ENCODE measurements around the gene SLC35F4. TPM values are rescaled to one million over a fixed set of nuclear protein-coding genes. Genes with fewer than 3 reads are reported as not detected.

Gene SLC35F4
- total RNA-seq, 1 experiment from 2014 or later: not detected

DNA sequence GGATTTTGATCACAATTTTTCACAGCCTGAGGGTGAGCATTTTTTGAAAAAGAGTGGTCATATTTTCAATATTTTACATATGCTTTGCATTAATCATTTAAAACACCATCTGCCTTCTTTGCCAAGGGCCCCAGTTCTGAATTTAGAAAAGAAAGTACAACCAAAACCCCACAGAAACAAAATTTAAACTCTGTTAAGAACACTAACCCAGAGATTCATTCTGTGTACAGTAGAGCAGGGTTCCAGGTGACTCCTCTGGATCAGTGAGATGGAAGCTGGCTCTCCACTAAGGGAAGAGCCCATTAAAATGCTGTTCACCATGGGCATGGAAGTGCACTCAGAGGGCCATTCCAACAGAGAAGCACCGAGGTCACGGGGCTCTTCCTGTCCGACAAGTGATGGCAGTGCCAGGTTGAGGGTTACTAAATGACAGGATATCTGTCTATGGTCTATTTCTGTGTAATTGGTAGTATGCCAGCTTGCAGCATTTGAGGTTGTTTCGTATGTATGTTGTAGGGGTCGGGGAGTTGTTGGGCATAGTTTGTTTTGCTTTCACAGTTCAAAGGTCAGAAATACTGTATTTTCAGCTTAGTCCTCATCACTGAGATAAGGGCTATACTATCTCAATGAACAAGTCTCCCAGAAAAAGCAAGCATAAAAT is 95.9 kb downstream of the SLC35F4 start:
- WGBS (ENCODE audit: extremely low coverage, insufficient read length, low lambda C conversion rate): no CpG with 5 or more reads among the region's 5 CpGs
- Histone ChIP-seq H4K5ac (ENCODE audit: insufficient read length, low read depth, low read length) (no peak overlapping the region), H3T11ph (ENCODE audit: low read length) (no peak overlapping the region), H3K4ac (ENCODE audit: low read depth, low read length) (no peak overlapping the region), H3K23ac (ENCODE audit: insufficient read length, low read depth, low read length) (no peak overlapping the region), H3K9me3 (ENCODE audit: control insufficient read depth, low read depth, low read length) (no peaks in the 10 kb centered on the region), H3K56ac (ENCODE audit: insufficient read length, low read depth, low read length) (no peak overlapping the region), H3K18ac (ENCODE audit: insufficient read length, low read depth, low read length) (no peak overlapping the region), H3K79me1 (ENCODE audit: insufficient read depth, low read depth, low read length, poor library complexity, severe bottlenecking) (no peaks in the 10 kb centered on the region), H3K14ac (ENCODE audit: insufficient read depth, low read length) (no peak overlapping the region), H2BK15ac (ENCODE audit: low read depth, low read length) (no peak overlapping the region), H3K79me2 (ENCODE audit: insufficient read depth, low read length) (no peaks in the 10 kb centered on the region), H3K4me1 (ENCODE audit: insufficient read depth, low read length) (no peaks in the 10 kb centered on the region), H2BK5ac (ENCODE audit: insufficient read length, low read length) (no peak overlapping the region), H3K9ac (ENCODE audit: extremely low read depth, insufficient read length, low read length) (no peak overlapping the region), H2BK20ac (ENCODE audit: low read depth, low read length, poor library complexity, severe bottlenecking) (no peak overlapping the region), H3K27me3 (ENCODE audit: insufficient read depth, low read length) (no peaks in the 10 kb centered on the region), H3K4me2 (ENCODE audit: insufficient read depth, insufficient read length, low read length) (no peak overlapping the region), H3K27ac (ENCODE audit: insufficient read length, low read depth, low read length) (no peak overlapping the region), H2BK120ac (ENCODE audit: low read depth, low read length, poor library complexity, severe bottlenecking) (no peak overlapping the region), H3K23me2 (ENCODE audit: insufficient read length, low read depth, low read length, poor library complexity, severe bottlenecking) (no peaks in the 10 kb centered on the region), H2AK5ac (ENCODE audit: insufficient read length, low read length) (no peak overlapping the region), H2BK12ac (ENCODE audit: insufficient read length, low read depth, low read length) (no peak overlapping the region), H4K8ac (replicated peaks; ENCODE audit: insufficient read length, low read depth, low read length) (no peak overlapping the region), H2AFZ (ENCODE audit: low read length) (no peak overlapping the region), H4K20me1 (ENCODE audit: control insufficient read depth, insufficient read depth, insufficient read length) (no peaks in the 10 kb centered on the region), H4K91ac (ENCODE audit: insufficient read length, low read depth, low read length) (no peak overlapping the region)
- Mint-ChIP-seq H3K27me3 (ENCODE audit: low read depth) (no peaks in the 10 kb centered on the region; the same call in 1 of the 2 replicates), H3K36me3 (ENCODE audit: insufficient read depth in 1 of 3, low read depth in 3 of 3) (peaks cover 0 to 2% (median 0%) of the 10 kb centered on the region in 3 experiments; a peak in 2 of 7 replicates), H3K4me3 (no peak overlapping the region), H3K27ac (no peak overlapping the region), H3K4me1 (no peaks in the 10 kb centered on the region), H3K9me3 (peaks cover 0 to 3% of the 10 kb centered on the region in 2 experiments; a peak in 1 of 5 replicates)
- no peak for DNase-seq
- TF ChIP-seq, protein P1, sequence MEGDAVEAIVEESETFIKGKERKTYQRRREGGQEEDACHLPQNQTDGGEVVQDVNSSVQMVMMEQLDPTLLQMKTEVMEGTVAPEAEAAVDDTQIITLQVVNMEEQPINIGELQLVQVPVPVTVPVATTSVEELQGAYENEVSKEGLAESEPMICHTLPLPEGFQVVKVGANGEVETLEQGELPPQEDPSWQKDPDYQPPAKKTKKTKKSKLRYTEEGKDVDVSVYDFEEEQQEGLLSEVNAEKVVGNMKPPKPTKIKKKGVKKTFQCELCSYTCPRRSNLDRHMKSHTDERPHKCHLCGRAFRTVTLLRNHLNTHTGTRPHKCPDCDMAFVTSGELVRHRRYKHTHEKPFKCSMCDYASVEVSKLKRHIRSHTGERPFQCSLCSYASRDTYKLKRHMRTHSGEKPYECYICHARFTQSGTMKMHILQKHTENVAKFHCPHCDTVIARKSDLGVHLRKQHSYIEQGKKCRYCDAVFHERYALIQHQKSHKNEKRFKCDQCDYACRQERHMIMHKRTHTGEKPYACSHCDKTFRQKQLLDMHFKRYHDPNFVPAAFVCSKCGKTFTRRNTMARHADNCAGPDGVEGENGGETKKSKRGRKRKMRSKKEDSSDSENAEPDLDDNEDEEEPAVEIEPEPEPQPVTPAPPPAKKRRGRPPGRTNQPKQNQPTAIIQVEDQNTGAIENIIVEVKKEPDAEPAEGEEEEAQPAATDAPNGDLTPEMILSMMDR (conservative IDR thresholded peaks at IDR 0.05): no peak
